NB4 (cell line): Measurements from ENCODE around the gene PAX5.

Source experiments
- DNase-seq: peaks from one replicate; pipeline ENCODE4 v3.0.0; 2010; ENCODE audit warnings: low read depth
- H3K4me3 ChIP-seq: one replicate; pipeline ENCODE4 v1.5.1; 2011; ENCODE audit warnings: mild to moderate bottlenecking, low read depth, low read length, moderate library complexity
- MYC ChIP-seq: IDR thresholded peaks from 2 replicates; pipeline ENCODE4 v1.6.1; 2011; ENCODE audit warnings: low read depth, low read length
- POLR2A ChIP-seq: IDR thresholded peaks from 2 replicates; pipeline ENCODE4 v1.6.1; 2011; ENCODE audit warnings: mild to moderate bottlenecking; ENCODE audit not compliant: insufficient read length; ENCODE audit errors: extremely low read depth
- TF ChIP-seq, protein P1 (sequence below): IDR thresholded peaks from one replicate; pipeline ENCODE4 v1.5.1; 2012; ENCODE audit warnings: low read depth, low read length
- TF ChIP-seq, protein P2 (sequence below): IDR thresholded peaks from 2 replicates; pipeline ENCODE4 v1.6.1; 2011; ENCODE audit warnings: low read depth, low read length

The PAX5 gene

DNA sequence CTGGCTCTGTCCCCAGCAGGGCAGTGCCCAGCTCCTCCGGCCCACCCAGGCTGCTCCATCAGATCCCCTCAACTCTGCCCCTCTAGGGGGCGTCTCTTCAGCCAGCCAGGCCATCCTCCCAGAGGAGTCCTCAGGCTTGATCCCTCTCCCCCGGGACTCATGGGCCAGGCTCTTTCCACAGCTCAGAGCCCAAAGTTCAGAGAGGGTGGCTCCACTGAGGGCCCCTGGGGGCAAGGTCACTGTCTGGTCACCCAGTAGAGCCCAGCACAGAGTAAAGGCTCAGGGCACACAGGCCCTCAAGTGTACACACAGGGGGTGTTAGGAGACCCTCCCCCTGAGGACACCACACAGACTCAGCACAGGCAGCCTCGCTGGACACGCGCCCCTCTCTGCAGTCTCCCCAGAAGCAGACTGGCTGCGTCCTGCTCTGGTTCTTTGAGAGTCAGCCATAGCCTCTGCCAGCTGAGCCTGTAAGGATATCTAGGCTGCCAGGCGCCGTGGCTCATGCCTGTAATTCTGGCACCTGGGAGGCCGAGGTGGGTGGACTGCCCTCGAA lies 64.8 kb downstream of the PAX5 start:
- no peak overlapping the region for H3K4me3 ChIP-seq
- no peak for TF ChIP-seq MYC
- TF ChIP-seq, protein P1, sequence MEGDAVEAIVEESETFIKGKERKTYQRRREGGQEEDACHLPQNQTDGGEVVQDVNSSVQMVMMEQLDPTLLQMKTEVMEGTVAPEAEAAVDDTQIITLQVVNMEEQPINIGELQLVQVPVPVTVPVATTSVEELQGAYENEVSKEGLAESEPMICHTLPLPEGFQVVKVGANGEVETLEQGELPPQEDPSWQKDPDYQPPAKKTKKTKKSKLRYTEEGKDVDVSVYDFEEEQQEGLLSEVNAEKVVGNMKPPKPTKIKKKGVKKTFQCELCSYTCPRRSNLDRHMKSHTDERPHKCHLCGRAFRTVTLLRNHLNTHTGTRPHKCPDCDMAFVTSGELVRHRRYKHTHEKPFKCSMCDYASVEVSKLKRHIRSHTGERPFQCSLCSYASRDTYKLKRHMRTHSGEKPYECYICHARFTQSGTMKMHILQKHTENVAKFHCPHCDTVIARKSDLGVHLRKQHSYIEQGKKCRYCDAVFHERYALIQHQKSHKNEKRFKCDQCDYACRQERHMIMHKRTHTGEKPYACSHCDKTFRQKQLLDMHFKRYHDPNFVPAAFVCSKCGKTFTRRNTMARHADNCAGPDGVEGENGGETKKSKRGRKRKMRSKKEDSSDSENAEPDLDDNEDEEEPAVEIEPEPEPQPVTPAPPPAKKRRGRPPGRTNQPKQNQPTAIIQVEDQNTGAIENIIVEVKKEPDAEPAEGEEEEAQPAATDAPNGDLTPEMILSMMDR = peak; percentile 15
- DNase-seq = no peak

DNA sequence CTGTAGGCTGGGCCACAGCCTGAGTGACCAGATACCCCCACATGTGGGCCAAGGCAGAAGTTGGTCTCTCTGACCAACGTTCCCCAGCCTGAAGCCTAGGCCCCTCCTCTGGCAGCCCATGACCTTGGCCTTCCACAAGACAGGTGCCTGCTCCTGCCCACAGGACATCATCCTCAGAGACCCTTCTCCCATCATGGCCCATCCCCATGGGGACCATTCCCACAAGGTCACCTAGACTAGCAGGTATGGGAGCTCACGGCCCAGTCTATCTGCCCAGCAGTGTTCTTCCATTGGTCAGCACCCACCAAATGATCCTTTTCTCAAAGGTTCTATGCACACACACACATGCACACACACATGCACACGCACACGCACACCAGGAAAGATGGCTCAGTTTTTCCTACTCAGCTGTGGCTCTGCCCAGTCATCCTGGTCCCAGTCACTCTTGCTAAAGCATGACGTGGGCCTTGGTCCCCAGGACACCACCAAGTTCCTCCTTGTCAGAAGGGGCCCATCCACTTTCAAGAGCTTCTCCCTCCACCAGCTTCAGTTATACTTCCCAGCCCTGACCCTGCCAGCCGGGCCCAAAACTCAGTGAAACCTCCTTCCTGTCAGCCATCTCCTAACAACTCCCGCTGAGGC lies 65.4 kb downstream of the PAX5 start:
- no peak overlapping the region for H3K4me3 ChIP-seq
- DNase-seq = no peak
- TF ChIP-seq, protein P1 = no peak
- TF ChIP-seq MYC = no peak
- TF ChIP-seq POLR2A = no peak
- TF ChIP-seq, protein P2, sequence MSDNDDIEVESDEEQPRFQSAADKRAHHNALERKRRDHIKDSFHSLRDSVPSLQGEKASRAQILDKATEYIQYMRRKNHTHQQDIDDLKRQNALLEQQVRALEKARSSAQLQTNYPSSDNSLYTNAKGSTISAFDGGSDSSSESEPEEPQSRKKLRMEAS = no peak

DNA sequence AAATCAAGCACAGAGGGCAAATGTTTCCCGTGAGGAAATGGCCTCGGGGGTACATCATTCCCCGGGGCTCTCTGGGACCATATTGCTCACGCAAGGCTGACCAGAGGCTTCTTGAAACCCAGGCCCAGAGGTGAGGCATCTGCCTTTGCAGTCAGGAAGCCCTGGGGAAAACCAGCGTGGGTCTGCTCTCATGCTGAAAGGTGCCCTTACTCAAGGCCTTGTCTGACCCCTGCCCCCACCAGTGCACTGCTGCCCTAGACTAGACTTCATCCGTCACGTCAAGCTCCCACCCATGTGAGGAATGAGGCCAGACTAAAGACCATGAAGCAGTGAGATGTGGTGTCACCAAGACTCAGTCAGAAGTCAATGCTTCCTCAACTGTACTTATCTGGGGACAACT lies 66.1 kb downstream of the PAX5 start:
- no peak for DNase-seq
- no peak overlapping the region for H3K4me3 ChIP-seq
- TF ChIP-seq, protein P1 = no peak
- TF ChIP-seq POLR2A (no peak), MYC (no peak)
- TF ChIP-seq, protein P2 = no peak

DNA sequence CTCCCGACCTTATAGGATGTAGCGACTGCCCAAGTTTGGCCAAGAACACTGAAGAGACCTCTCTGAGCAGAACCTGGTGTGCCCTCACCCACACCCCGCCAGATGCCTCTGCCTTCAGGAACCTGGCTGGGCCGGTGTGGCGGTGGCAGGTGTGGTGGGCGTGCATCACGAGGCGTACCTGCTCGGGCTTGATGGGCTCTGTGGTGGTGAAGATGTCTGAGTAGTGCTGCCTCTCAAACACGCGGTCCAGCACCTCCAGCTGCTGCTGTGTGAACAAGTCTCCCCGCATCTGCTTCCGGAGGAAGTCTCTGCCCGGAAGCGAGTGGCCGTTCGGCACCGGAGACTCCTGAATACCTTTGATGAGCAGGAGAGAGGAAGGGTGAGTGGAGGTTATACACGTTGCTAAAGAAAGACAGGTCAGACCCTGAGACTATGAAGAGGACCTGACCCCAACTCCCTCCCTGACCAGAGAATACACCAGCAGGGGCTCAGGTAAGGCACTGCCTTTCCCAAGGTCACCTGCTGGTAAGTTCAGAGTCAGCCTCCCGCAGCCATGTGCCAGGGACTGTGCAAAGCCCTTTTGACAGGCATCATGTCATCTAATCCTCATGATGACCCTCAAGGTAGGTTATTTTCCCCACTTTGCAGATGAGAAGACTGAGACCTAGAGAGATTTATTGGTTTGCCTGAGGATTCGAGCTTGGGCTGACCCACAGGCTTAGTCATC lies 67.5 kb downstream of the PAX5 start:
- no peak overlapping the region for H3K4me3 ChIP-seq
- no peak for DNase-seq
- TF ChIP-seq, protein P1 = no peak
- TF ChIP-seq MYC = no peak
- no peak for TF ChIP-seq POLR2A
- TF ChIP-seq, protein P2 = no peak

DNA sequence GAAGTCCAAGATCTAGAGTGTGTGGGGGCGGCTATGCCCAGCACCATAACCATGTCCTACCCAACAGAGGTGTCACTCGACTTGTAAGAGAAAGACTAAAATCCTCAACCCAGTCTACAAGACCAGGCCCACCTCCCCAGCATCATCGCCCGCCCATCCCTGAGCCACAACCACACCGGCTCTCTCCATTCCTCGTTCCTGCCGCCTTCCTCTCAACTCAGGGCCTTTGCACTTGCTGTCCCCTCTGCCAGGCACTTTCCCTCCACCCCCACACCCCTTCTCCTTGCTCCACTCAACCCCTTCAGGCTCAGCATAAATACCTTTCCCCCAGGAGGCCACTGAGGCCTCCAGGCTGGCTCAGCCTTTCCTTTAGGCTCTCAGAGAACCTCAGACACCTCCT lies 69.3 kb downstream of the PAX5 start:
- H3K4me3 ChIP-seq = no peak overlapping the region
- no peak for DNase-seq
- TF ChIP-seq, protein P2 = no peak
- TF ChIP-seq POLR2A (no peak), MYC (no peak)
- TF ChIP-seq, protein P1 = no peak
